Tibial nerve (tissue), 4 donors: ENCODE measurements around the gene KLHL42.

Experiments
- EP300 ChIP-seq, 2 donors: sonication (generic); formaldehyde crosslinking; IDR thresholded peaks; one replicate each; pipeline ENCODE4 v1.6.1; 2017; ENCODE audit warnings: antibody characterized with exemption in 2 of 2, mild to moderate bottlenecking in 1 of 2
- POLR2A ChIP-seq, 2 donors: fragments of 450-650 bp; IDR thresholded peaks; one replicate each; pipeline ENCODE4 v1.6.1; 2017; ENCODE audit warnings: antibody characterized with exemption in 2 of 2, mild to moderate bottlenecking in 2 of 2, moderate library complexity in 2 of 2
- TF ChIP-seq, protein P1 (sequence below), 5 experiments: fragments of 200-600 bp in 3 of 5; fragments of 450-650 bp in 2 of 5; sonication (generic) in 3 of 5; IDR thresholded peaks; one replicate each; pipeline ENCODE4 v1.5.1; 2016 to 2019; ENCODE audit warnings: antibody characterized with exemption in 5 of 5, mild to moderate bottlenecking in 3 of 5, moderate library complexity in 2 of 5

DNA sequence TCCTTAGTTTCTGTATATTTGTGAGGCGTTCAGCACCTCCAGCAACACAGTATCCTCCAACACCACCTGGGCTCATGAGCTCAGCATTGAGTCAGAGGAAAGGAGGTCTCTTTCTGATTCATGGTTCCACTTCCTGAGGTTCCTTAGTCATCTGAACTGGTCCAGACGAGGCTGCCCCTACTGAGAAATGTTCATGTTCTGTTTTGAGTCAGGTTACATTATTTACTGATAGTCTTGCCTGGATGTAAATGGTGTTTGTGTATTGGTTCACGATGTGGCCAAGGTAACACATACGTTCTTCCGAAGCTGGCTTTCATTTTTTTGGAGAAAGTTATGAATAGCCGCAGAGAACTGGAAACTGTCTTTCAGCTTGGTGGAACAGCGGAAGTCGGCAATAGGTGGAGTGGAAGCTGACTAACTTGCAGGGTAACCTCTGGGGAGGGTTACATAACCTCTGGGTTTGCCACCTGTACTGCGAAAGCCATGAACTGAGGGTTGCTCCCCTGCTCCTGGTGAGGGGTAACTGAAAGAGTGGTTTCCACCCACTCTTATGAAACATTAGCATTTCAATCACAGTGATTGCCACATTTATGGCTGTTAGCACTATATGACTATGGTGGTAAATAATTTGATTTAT is 42.2 kb downstream of the KLHL42 start:
- TF ChIP-seq, protein P1, sequence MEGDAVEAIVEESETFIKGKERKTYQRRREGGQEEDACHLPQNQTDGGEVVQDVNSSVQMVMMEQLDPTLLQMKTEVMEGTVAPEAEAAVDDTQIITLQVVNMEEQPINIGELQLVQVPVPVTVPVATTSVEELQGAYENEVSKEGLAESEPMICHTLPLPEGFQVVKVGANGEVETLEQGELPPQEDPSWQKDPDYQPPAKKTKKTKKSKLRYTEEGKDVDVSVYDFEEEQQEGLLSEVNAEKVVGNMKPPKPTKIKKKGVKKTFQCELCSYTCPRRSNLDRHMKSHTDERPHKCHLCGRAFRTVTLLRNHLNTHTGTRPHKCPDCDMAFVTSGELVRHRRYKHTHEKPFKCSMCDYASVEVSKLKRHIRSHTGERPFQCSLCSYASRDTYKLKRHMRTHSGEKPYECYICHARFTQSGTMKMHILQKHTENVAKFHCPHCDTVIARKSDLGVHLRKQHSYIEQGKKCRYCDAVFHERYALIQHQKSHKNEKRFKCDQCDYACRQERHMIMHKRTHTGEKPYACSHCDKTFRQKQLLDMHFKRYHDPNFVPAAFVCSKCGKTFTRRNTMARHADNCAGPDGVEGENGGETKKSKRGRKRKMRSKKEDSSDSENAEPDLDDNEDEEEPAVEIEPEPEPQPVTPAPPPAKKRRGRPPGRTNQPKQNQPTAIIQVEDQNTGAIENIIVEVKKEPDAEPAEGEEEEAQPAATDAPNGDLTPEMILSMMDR (IDR thresholded peaks at IDR 0.05): no peak
- TF ChIP-seq POLR2A (IDR thresholded peaks at IDR 0.05) (no peak), EP300 (IDR thresholded peaks at IDR 0.05) (no peak)
